Glutamatergic neuron (in vitro differentiated cells): ENCODE data around the gene JMJD1C. TPM values are rescaled to one million over a fixed set of nuclear protein-coding genes. Genes with fewer than 3 reads are reported as not detected.

Experiments used
- DNase-seq: peaks from one replicate; pipeline ENCODE4 v3.0.0; 2022
- H3K27ac Mint-ChIP-seq: one replicate; pipeline ENCODE4 v1.8.0; 2020; ENCODE audit warnings: mild to moderate bottlenecking, mixed read lengths, inconsistent platforms; ENCODE audit not compliant: unreplicated experiment
- H3K27me3 Mint-ChIP-seq: one replicate; pipeline ENCODE4 v1.8.0; 2020; ENCODE audit warnings: mild to moderate bottlenecking, moderate library complexity, mixed read lengths, inconsistent platforms; ENCODE audit not compliant: unreplicated experiment
- H3K36me3 Mint-ChIP-seq: one replicate; pipeline ENCODE4 v1.8.0; 2020; ENCODE audit warnings: mild to moderate bottlenecking, mixed read lengths, inconsistent platforms; ENCODE audit not compliant: unreplicated experiment
- H3K4me1 Mint-ChIP-seq: one replicate; pipeline ENCODE4 v1.8.0; 2020; ENCODE audit warnings: mild to moderate bottlenecking, low read depth, mixed read lengths, inconsistent platforms; ENCODE audit not compliant: unreplicated experiment
- H3K4me3 Mint-ChIP-seq: one replicate; pipeline ENCODE4 v1.8.0; 2020; ENCODE audit warnings: mild to moderate bottlenecking, mixed read lengths, inconsistent platforms; ENCODE audit not compliant: unreplicated experiment
- H3K9me3 Mint-ChIP-seq: one replicate; pipeline ENCODE4 v1.8.0; 2020; ENCODE audit warnings: mild to moderate bottlenecking, moderate library complexity, mixed read lengths, inconsistent platforms; ENCODE audit not compliant: unreplicated experiment
- total RNA-seq: library from RNA; stranded (reverse); fragmentation: NEBNext Ultra II Directional; extraction: Animal tissue kit (Norgen Biotek cat#: 25700); gene quantifications from one replicate; pipeline ENCODE4 v1.2.1, GENCODE V29; 2021; ENCODE audit not compliant: unreplicated experiment
- TF ChIP-seq, protein P1 (sequence below): fragments of 200-600 bp; sonication (generic); IDR thresholded peaks from one replicate; pipeline ENCODE4 v1.5.0; 2021; ENCODE audit not compliant: partially characterized antibody, unreplicated experiment

The JMJD1C gene
- total RNA-seq, 1 donor from 2014 or later = 110 TPM

- Mint-ChIP-seq H3K36me3 (no peaks in the 10 kb centered on the region), H3K9me3 (peaks cover 16% of the 10 kb centered on the region), H3K4me3 (no peak overlapping the region), H3K4me1 (peaks cover 25% of the 10 kb centered on the region), H3K27ac (no peak overlapping the region), H3K27me3 (peaks cover 13% of the 10 kb centered on the region)
- TF ChIP-seq, protein P1, sequence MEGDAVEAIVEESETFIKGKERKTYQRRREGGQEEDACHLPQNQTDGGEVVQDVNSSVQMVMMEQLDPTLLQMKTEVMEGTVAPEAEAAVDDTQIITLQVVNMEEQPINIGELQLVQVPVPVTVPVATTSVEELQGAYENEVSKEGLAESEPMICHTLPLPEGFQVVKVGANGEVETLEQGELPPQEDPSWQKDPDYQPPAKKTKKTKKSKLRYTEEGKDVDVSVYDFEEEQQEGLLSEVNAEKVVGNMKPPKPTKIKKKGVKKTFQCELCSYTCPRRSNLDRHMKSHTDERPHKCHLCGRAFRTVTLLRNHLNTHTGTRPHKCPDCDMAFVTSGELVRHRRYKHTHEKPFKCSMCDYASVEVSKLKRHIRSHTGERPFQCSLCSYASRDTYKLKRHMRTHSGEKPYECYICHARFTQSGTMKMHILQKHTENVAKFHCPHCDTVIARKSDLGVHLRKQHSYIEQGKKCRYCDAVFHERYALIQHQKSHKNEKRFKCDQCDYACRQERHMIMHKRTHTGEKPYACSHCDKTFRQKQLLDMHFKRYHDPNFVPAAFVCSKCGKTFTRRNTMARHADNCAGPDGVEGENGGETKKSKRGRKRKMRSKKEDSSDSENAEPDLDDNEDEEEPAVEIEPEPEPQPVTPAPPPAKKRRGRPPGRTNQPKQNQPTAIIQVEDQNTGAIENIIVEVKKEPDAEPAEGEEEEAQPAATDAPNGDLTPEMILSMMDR = no peak
- no peak for DNase-seq
Measured at GRCh38 chr10:63468947-63469346, 3.2 kb upstream of the JMJD1C start.

DNA sequence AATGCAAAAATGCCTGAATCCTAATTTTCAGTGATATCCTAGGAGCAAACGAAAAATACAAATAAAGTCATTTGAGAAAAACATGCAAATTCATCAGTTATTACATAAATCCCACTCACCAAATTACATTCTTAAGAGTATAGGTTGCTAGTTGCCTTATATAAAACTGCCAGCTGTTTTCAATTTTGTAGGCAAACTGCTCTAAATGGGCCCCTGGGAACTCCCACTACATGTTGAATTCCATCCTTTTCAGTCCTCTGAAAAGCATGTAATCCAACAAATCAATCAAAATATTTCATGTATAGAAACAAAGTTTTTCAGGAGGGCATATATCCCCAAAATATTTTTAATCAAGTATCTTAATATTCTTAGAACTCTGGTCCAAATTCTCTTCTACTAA lies 2.1 kb upstream of the JMJD1C start:
- Mint-ChIP-seq H3K36me3 (no peaks in the 10 kb centered on the region), H3K9me3 (peaks cover 16% of the 10 kb centered on the region), H3K4me1 (peaks cover 28% of the 10 kb centered on the region), H3K27me3 (peaks cover 13% of the 10 kb centered on the region), H3K4me3 (no peak overlapping the region), H3K27ac (no peak overlapping the region)
- DNase-seq = no peak
- TF ChIP-seq, protein P1 = no peak

DNA sequence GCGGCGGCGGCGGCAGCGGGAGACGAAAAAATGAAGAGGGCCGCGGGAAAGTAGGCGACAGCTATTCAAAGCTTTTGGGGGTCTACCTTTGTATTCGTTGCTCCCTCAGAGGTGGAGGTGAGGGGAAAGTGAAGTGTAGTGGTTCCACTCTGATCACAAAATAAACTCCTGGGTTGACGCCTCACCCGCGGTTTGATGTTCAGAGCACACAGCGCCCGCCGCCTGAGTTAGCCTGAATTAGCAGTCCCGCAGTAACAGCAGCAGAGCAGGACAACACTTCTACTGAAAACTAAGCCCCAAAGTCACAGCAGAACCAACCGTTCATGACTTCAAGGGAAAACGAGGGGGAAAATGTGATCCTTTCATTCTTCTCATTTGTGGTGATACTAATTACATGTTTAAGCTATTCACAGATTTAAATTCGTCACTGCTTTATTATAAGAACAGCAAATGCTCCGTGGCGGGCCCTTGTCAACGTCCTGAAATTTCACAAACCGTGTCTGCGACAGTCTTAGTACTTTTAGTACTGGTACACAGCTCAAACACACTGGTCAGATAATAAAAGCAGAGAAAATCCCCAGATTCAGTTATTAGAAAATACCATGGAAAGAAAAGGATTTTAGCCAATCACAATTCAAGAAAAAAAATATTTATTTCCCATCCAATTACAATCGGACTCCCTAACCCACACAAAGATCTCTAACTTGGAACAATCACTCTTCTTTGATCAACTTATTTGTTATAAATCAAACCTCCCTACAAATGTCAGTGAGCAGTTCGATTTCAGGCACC lies 563 bp upstream of the JMJD1C start:
- H3K4me1 Mint-ChIP-seq = peaks cover 28% of the 10 kb centered on the region
- H3K27me3 Mint-ChIP-seq = peaks cover 13% of the 10 kb centered on the region
- TF ChIP-seq, protein P1 = no peak
- H3K27ac Mint-ChIP-seq = peak overlapping the region; percentile 96
- no peak for DNase-seq
- H3K36me3 Mint-ChIP-seq = no peaks in the 10 kb centered on the region
- H3K4me3 Mint-ChIP-seq = peak overlapping the region; percentile 98
- peaks cover 16% of the 10 kb centered on the region for H3K9me3 Mint-ChIP-seq

GRCh38 chr10:63464402-63465292 lies 1.1 kb downstream of the JMJD1C start:
- H3K4me3 Mint-ChIP-seq = peak overlapping the region; percentile 89
- peaks cover 13% of the 10 kb centered on the region for H3K27me3 Mint-ChIP-seq
- H3K27ac Mint-ChIP-seq = peak overlapping the region; percentile 49
- TF ChIP-seq, protein P1 = no peak
- no peaks in the 10 kb centered on the region for H3K36me3 Mint-ChIP-seq
- peaks cover 16% of the 10 kb centered on the region for H3K9me3 Mint-ChIP-seq
- peaks cover 28% of the 10 kb centered on the region for H3K4me1 Mint-ChIP-seq
- no peak for DNase-seq
